ENCODE results near the gene PTPRS. TPM values are rescaled to one million over a fixed set of nuclear protein-coding genes. Genes with fewer than 3 reads are reported as not detected.
A peak's percentile ranks its signal among the peaks of the same experiment; 100 is the strongest.

Gene PTPRS
- total and polyA plus RNA-seq, 9 of the 15 experiments (the other 6 are each of a cell fraction or from before 2014, with no cell fraction given) = 1.1 to 49.4 (median 14.1) TPM

- TF ChIP-seq ZNF407 (IDR thresholded peaks at IDR 0.05; ENCODE audit: low read depth) (no peak), NFE2 (IDR thresholded peaks at IDR 0.05; ENCODE audit: low read depth) (no peak), SIRT6 (IDR thresholded peaks at IDR 0.05; ENCODE audit: low read depth, low read length) (no peak), ZFP1 (CRISPR knock-in tag; IDR thresholded peaks at IDR 0.05) (no peak), REST (IDR thresholded peaks at IDR 0.05; ENCODE audit: borderline replicate concordance) (peak; percentile 63), REST (CRISPR knock-in tag; IDR thresholded peaks at IDR 0.05; ENCODE audit: low read depth) (no peak), DEAF1 (CRISPR knock-in tag; IDR thresholded peaks at IDR 0.05) (no peak), BHLHE40 (IDR thresholded peaks at IDR 0.05; ENCODE audit: low read length) (no peak), ATF3 (IDR thresholded peaks at IDR 0.05) (peak; percentile 31), ATF3 (CRISPR knock-in tag; conservative IDR thresholded peaks at IDR 0.05) (no peak)
These were observed 5.3 kb upstream of the PTPRS start (continued) for GRCh38 chr19:5345895-5346386.

All from K562 (cell line).